ENCODE measurements around the gene VTI1A. TPM values are rescaled to one million over a fixed set of nuclear protein-coding genes. Genes with fewer than 3 reads are reported as not detected.

Gene VTI1A
- total RNA-seq, 1 experiment from 2014 or later: 18.1 TPM

DNA sequence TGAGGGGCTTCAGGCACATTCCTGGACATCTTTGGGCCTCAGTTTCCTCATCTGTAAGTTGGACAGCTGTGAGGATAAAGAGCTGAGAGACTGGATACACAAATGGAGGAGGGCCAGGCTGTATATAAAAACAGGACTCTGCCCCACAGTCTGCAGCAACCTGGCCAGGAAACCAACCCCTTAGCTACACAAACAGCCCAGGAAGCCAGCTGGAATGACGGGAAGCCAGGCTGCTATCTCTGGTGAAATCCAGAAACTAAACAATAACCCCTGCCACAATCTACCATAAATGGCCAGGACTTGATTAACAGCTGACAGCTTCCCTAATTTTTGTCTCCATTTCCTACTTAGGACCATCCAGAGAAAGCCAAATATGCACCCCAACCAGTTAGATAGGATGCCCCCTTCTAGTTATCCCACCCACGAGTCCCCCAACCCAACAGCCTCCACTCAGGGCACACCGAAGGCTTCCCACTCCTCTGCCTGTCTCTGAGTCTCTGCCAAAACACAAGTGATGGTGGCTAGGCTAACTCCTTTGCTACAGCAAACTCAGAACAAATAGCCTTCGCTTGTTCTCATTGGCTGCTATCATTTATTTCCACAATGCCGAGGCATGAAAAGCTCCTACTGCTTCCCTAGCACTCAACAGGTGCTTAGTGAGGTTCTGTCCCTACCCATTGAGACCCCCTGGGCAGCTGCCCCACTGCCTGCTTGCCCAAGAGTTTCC is 393.1 kb downstream of the VTI1A start:
- H3K9me3 ChIP-seq (ENCODE audit: insufficient read depth, low read depth): no peaks in the 10 kb centered on the region
- TF ChIP-seq EZH2 (IDR thresholded peaks at IDR 0.05; ENCODE audit: low read depth): no peak
- no peak for TF ChIP-seq CTCF (conservative IDR thresholded peaks at IDR 0.05)
- CTCF ChIA-PET: no interaction called here

DNA sequence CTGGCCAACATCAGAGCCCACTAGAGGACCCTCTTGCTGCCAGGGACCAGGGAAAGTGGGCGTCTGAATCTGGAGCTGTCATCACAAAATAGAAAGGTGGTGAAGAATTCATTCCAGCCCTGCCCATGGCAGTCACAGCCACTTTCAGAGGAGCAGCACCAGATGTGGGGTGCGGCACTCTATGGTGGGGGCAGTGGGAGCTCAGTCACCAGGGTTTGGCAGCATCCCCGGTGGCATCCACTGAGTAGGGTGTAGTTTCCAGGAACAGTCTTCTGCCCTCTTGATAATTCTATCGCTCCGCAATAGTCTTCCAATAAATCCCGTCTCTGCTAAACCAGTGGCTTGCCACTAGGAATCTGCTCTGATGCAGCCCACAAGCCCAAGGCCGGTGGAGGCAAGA is 394.5 kb downstream of the VTI1A start:
- intact Hi-C loops (cut with micrococcal nuclease; ENCODE audit: unreplicated experiment): no loop called here
- Histone ChIP-seq H3K36me3 (ENCODE audit: low read depth) (no peaks in the 10 kb centered on the region), H3K4me3 (no peak overlapping the region), H3K9me3 (ENCODE audit: insufficient read depth, low read depth) (no peaks in the 10 kb centered on the region), H2AFZ (no peak overlapping the region), H3K79me2 (ENCODE audit: low read depth) (no peaks in the 10 kb centered on the region), H3K9me2 (ENCODE audit: insufficient read depth) (no peaks in the 10 kb centered on the region), H3K27ac (no peak overlapping the region), H3K4me2 (no peak overlapping the region), H3K27me3 (ENCODE audit: insufficient read depth, low read depth) (no peaks in the 10 kb centered on the region), H3F3A (ENCODE audit: insufficient read depth, low read depth) (no peaks in the 10 kb centered on the region), H4K20me1 (ENCODE audit: insufficient read depth) (no peaks in the 10 kb centered on the region), H3K4me1 (replicated peaks; ENCODE audit: insufficient read depth) (no peaks in the 10 kb centered on the region)
- BruUV-seq (replicated peaks): no TSS peak
- TF ChIP-seq EZH2 (IDR thresholded peaks at IDR 0.05; ENCODE audit: low read depth): no peak
- no peak for TF ChIP-seq CTCF (conservative IDR thresholded peaks at IDR 0.05)
- DNase-seq: no peak
- ChIA-PET POLR2A (ENCODE audit: unreplicated experiment) (no interaction called here), CTCF (no interaction called here)

More for the DNA sequence above, 393.1 kb downstream of the VTI1A start:
- Histone ChIP-seq H3K27ac (no peak overlapping the region), H3F3A (ENCODE audit: insufficient read depth, low read depth) (no peaks in the 10 kb centered on the region), H3K4me2 (no peak overlapping the region), H3K79me2 (ENCODE audit: low read depth) (no peaks in the 10 kb centered on the region), H3K27me3 (ENCODE audit: insufficient read depth, low read depth) (no peaks in the 10 kb centered on the region), H3K4me3 (no peak overlapping the region), H3K36me3 (ENCODE audit: low read depth) (no peaks in the 10 kb centered on the region), H4K20me1 (ENCODE audit: insufficient read depth) (no peaks in the 10 kb centered on the region), H3K9me2 (ENCODE audit: insufficient read depth) (no peaks in the 10 kb centered on the region), H3K4me1 (replicated peaks; ENCODE audit: insufficient read depth) (no peaks in the 10 kb centered on the region), H2AFZ (no peak overlapping the region)
- DNase-seq: no peak
- POLR2A ChIA-PET (ENCODE audit: unreplicated experiment): no interaction called here
- intact Hi-C loops (cut with micrococcal nuclease; ENCODE audit: unreplicated experiment): no loop called here
- BruUV-seq (replicated peaks): no TSS peak

GRCh38 chr10:112842832-112843360 is 395.9 kb downstream of the VTI1A start:
- Histone ChIP-seq H2AFZ (no peak overlapping the region), H3K4me3 (no peak overlapping the region), H3F3A (ENCODE audit: insufficient read depth, low read depth) (no peaks in the 10 kb centered on the region), H3K9me3 (ENCODE audit: insufficient read depth, low read depth) (no peaks in the 10 kb centered on the region), H4K20me1 (ENCODE audit: insufficient read depth) (no peaks in the 10 kb centered on the region), H3K79me2 (ENCODE audit: low read depth) (no peaks in the 10 kb centered on the region), H3K27me3 (ENCODE audit: insufficient read depth, low read depth) (no peaks in the 10 kb centered on the region), H3K27ac (no peak overlapping the region), H3K9me2 (ENCODE audit: insufficient read depth) (no peaks in the 10 kb centered on the region), H3K4me2 (no peak overlapping the region), H3K4me1 (replicated peaks; ENCODE audit: insufficient read depth) (no peaks in the 10 kb centered on the region), H3K36me3 (ENCODE audit: low read depth) (no peaks in the 10 kb centered on the region)
- intact Hi-C loops (cut with micrococcal nuclease; ENCODE audit: unreplicated experiment): no loop called here
- no peak for DNase-seq
- ChIA-PET POLR2A (ENCODE audit: unreplicated experiment) (no interaction called here), CTCF (no interaction called here)
- no TSS peak for BruUV-seq (replicated peaks)
- no peak for TF ChIP-seq EZH2 (IDR thresholded peaks at IDR 0.05; ENCODE audit: low read depth)
- no peak for TF ChIP-seq CTCF (conservative IDR thresholded peaks at IDR 0.05)
